Stimulated activated CD4-positive, alpha-beta T cell treated with anti-CD3 and anti-CD28 coated beads, Interleukin-15, amount 100 ng/mL, for 48 hours (primary cell): Measurements from ENCODE around the gene PDE4D.
"Not testable (repeated sequence)": the region's sequence is repeated elsewhere in the genome, so short reads cannot be mapped to it uniquely, and the experiment has no call there.

Source experiments
- DNase-seq, 2 donors: peaks; one replicate each; pipeline ENCODE4 v3.0.0-alpha.2; 2020; ENCODE audit warnings: low read depth in 2 of 2

Gene PDE4D

GRCh38 chr5:59799668-59800346 lies 93.7 kb downstream of the PDE4D start:
- no peak for DNase-seq

GRCh38 chr5:59798862-59799667 lies 94.5 kb downstream of the PDE4D start:
- DNase-seq = no peak

GRCh38 chr5:59795141-59795540 lies 98.4 kb downstream of the PDE4D start:
- no peak for DNase-seq

- DNase-seq = no peak
These were observed 100.4 kb downstream of the PDE4D start for GRCh38 chr5:59792983-59793585.

- DNase-seq = no peak
These were observed 101.9 kb downstream of the PDE4D start for GRCh38 chr5:59791617-59792016.

- DNase-seq = no peak
These were observed 102.6 kb downstream of the PDE4D start for GRCh38 chr5:59790776-59791475.

GRCh38 chr5:59790376-59790775 lies 103.2 kb downstream of the PDE4D start:
- no peak for DNase-seq

GRCh38 chr5:59789894-59790293 lies 103.6 kb downstream of the PDE4D start:
- no peak for DNase-seq

GRCh38 chr5:59789197-59789596 lies 104.3 kb downstream of the PDE4D start:
- DNase-seq = no peak

- no peak for DNase-seq
These were observed 107.2 kb downstream of the PDE4D start for GRCh38 chr5:59786334-59786805.

- DNase-seq = no peak
These were observed 107.7 kb downstream of the PDE4D start for GRCh38 chr5:59785676-59786333.

GRCh38 chr5:59784708-59785107 lies 108.8 kb downstream of the PDE4D start:
- DNase-seq = not testable (repeated sequence)

GRCh38 chr5:59783264-59783663 lies 110.3 kb downstream of the PDE4D start:
- DNase-seq = no peak

GRCh38 chr5:59782856-59783255 lies 110.7 kb downstream of the PDE4D start:
- no peak for DNase-seq

GRCh38 chr5:59779453-59779852 lies 114.1 kb downstream of the PDE4D start:
- no peak for DNase-seq

GRCh38 chr5:59777028-59777427 lies 116.5 kb downstream of the PDE4D start:
- DNase-seq = no peak

- DNase-seq = no peak
These were observed 120.2 kb downstream of the PDE4D start for GRCh38 chr5:59773294-59773693.

GRCh38 chr5:59772757-59773156 lies 120.8 kb downstream of the PDE4D start:
- no peak for DNase-seq

GRCh38 chr5:59772206-59772605 lies 121.3 kb downstream of the PDE4D start:
- DNase-seq = no peak

- DNase-seq = no peak
These were observed 122.6 kb downstream of the PDE4D start for GRCh38 chr5:59770953-59771352.

- DNase-seq = no peak
These were observed 123.7 kb downstream of the PDE4D start for GRCh38 chr5:59769832-59770231.

GRCh38 chr5:59769041-59769360 lies 124.5 kb downstream of the PDE4D start:
- no peak for DNase-seq
